Chondrocyte (in vitro differentiated cells): ENCODE data around the gene POGLUT2. TPM values are rescaled to one million over a fixed set of nuclear protein-coding genes. Genes with fewer than 3 reads are reported as not detected.

ENCODE experiments used
- DNase-seq: peaks from one replicate; pipeline ENCODE4 v3.0.0; 2021; ENCODE audit warnings: mixed read lengths, low spot score
- H3K27ac Mint-ChIP-seq: one replicate; pipeline ENCODE4 v1.8.0; 2021; ENCODE audit warnings: mild to moderate bottlenecking, moderate library complexity, mixed read lengths; ENCODE audit not compliant: unreplicated experiment
- H3K27me3 Mint-ChIP-seq: 2 replicates; pipeline ENCODE4 v1.8.0; 2021; ENCODE audit warnings: low read depth, mixed read lengths
- H3K36me3 Mint-ChIP-seq: 2 replicates; pipeline ENCODE4 v1.8.0; 2021; ENCODE audit warnings: low read depth, mixed read lengths
- H3K4me1 Mint-ChIP-seq: 2 replicates; pipeline ENCODE4 v1.8.0; 2021; ENCODE audit warnings: low read depth, mild to moderate bottlenecking, mixed read lengths
- H3K4me3 Mint-ChIP-seq: one replicate; pipeline ENCODE4 v1.8.0; 2021; ENCODE audit warnings: mild to moderate bottlenecking, moderate library complexity, mixed read lengths; ENCODE audit not compliant: unreplicated experiment
- H3K9me3 Mint-ChIP-seq: 2 replicates; pipeline ENCODE4 v1.8.0; 2021; ENCODE audit warnings: low read depth, mixed read lengths
- total RNA-seq: library from RNA; stranded (reverse); gene quantifications from 3 replicates; pipeline ENCODE4 v1.2.1, GENCODE V29; 2021
- TF ChIP-seq, protein P1 (sequence below): fragments of 200-600 bp; sonication (generic); IDR thresholded peaks from 2 replicates; pipeline ENCODE4 v1.5.0; 2021; ENCODE audit warnings: antibody characterized with exemption, mild to moderate bottlenecking, moderate library complexity

The POGLUT2 gene
- total RNA-seq, 1 donor from 2014 or later, result 37.3 TPM

DNA sequence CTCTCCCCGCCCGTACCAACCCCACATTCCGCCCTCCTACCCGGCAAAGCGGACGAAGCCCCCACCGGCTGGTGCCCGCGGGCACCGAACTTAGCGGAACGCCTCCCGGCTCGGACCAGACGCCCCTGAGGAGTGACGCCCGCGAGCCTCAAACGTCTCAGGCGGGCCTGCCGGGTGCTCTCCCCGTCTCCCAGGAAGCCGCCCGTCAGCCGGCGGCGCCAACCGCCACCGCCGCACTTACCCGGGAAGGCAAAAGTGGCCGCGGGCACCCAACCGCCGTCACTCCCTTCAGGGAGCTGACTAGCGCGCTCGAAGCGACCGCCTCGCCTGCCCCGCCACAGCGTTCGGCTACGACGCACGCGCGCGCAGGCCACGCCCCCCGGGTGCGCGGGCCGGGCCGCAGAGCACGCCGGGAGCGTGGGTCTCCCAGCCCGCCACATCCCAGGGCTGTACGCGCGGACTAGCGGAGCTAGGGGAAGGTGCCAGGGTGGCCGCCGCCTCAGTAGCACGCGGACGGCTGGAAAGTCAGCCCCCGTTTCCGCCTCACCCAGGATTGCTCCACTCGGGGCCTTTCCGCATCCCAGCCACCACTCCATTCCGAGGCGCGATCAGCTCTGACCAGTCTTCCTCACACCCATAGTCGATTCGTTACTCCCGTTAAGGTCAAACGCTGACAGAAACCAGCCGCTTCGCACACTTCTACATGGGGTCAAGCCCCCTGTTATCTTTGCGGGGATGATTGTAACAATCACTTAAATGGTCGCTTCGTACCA, 25.1 kb downstream of the POGLUT2 start, which contains the start of gene TEX30:
TEX30 (minus strand) TSS at position 346 of the 773 bp plus-strand sequence. CDS start 3,760 bp downstream, outside the sequence.
- H3K36me3 Mint-ChIP-seq, result no peaks in the 10 kb centered on the region
- no peaks in the 10 kb centered on the region for H3K27me3 Mint-ChIP-seq
- TF ChIP-seq, protein P1, sequence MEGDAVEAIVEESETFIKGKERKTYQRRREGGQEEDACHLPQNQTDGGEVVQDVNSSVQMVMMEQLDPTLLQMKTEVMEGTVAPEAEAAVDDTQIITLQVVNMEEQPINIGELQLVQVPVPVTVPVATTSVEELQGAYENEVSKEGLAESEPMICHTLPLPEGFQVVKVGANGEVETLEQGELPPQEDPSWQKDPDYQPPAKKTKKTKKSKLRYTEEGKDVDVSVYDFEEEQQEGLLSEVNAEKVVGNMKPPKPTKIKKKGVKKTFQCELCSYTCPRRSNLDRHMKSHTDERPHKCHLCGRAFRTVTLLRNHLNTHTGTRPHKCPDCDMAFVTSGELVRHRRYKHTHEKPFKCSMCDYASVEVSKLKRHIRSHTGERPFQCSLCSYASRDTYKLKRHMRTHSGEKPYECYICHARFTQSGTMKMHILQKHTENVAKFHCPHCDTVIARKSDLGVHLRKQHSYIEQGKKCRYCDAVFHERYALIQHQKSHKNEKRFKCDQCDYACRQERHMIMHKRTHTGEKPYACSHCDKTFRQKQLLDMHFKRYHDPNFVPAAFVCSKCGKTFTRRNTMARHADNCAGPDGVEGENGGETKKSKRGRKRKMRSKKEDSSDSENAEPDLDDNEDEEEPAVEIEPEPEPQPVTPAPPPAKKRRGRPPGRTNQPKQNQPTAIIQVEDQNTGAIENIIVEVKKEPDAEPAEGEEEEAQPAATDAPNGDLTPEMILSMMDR, result peak; percentile 9
- peak within 1 kb of the TSS; percentile 91 for H3K4me3 Mint-ChIP-seq
- H3K4me1 Mint-ChIP-seq, result peaks cover 35% of the 10 kb centered on the region
- DNase-seq, result no peak
- peak within 1 kb of the TSS; percentile 89 for H3K27ac Mint-ChIP-seq
- no peaks in the 10 kb centered on the region for H3K9me3 Mint-ChIP-seq

DNA sequence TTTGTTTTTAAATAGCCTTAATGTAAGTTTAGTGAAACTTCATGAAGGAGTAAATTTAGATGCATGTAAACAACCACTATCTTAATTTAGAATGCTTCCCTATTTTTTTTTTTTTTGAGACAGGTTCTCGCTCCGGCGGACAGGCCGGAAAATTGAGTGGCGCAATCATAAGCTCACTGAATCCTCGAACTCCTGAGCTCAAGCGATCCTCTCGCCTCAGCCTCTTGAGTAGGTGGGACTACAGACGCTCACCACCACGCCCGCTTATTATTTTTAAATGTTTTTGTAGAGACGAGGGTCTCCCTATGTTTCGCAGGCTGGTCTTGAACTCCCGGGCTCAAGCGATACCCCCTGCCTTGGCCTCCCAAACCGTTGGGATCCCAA, 26.7 kb downstream of the POGLUT2 start:
- Mint-ChIP-seq H3K9me3 (no peaks in the 10 kb centered on the region), H3K4me3 (peak overlapping the region; percentile 91), H3K27me3 (no peaks in the 10 kb centered on the region), H3K27ac (no peak overlapping the region), H3K36me3 (peaks cover 2% of the 10 kb centered on the region), H3K4me1 (peaks cover 35% of the 10 kb centered on the region)
- DNase-seq, result no peak
- TF ChIP-seq, protein P1, result no peak

DNA sequence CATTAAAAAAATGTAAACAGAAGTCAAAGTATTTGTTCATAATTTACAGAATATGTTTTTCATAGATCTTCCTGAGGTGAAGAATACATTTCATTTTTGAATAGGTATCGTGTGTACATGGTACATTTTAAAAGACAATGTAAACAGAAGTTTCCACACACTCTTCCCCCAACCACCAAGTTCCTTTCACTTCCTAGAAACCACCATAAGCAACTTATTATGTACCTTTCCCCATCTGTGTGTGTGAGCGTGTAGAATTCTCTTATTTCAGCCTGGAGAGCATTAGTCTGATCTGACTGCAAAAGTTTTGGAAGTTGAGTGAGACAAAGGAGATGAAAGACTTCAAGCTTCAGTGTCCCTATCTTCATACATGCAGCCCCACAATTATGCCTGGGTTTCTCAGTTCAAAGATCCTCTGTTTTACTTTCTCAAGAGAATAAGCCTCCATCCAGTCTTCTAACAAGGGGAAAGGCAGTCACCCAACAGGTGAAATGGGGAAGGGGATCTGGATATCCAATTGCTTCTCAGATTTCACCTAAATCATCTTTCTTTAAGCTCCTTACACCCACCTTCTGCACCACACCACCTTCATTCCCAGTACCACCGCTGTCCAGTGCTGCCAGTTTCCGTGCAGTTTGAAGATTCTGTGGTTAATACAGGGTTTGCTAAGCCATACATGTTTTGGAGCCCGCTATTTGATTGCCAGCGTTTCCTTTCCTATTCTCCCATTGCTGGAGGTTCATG, 27.3 kb downstream of the POGLUT2 start:
- Mint-ChIP-seq H3K27ac (no peak overlapping the region), H3K4me1 (peaks cover 35% of the 10 kb centered on the region), H3K36me3 (peaks cover 2% of the 10 kb centered on the region), H3K9me3 (no peaks in the 10 kb centered on the region), H3K27me3 (no peaks in the 10 kb centered on the region), H3K4me3 (no peak overlapping the region)
- DNase-seq, result no peak
- TF ChIP-seq, protein P1, result no peak

DNA sequence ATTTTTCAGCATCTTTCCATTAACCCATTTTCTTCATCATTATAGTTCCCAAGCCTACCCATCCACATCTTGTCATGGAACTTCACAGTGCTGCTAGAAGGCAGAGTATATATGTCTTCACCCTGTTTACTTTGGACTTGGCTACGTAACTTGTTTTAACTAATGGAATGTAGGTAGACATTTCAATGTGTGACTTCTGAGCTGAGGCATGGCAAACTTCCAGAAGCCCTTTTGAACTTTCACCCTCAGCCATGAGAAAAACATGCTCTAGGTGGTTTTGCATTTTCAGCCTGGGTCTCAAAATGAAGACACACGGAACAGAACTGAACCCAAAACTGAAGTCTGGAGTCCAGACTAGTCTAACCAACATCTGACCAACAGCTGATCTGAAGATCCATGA, 28.3 kb downstream of the POGLUT2 start:
- no peaks in the 10 kb centered on the region for H3K9me3 Mint-ChIP-seq
- H3K27me3 Mint-ChIP-seq, result no peaks in the 10 kb centered on the region
- H3K4me3 Mint-ChIP-seq, result no peak overlapping the region
- no peak for DNase-seq
- H3K36me3 Mint-ChIP-seq, result peaks cover 4% of the 10 kb centered on the region
- H3K4me1 Mint-ChIP-seq, result peaks cover 35% of the 10 kb centered on the region
- TF ChIP-seq, protein P1, result no peak
- peak overlapping the region; percentile 23 for H3K27ac Mint-ChIP-seq

DNA sequence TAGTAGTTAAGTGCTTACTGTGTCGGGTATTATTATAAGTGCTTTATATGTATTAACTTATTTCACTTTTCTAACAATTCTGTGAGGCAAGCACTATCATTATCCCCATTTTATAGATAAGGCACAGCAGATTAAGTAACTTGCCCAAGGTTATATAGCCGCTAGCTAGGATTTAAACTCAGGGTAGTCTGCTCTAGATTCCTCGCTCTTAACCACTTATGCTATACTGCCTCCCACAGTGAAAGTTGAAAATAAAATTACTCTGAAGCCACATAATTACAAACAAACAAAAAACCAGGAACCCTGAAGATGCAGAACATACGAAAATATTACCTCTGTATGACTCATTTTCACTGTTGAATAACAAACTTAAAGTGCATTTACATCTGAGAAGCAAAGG, 29.1 kb downstream of the POGLUT2 start:
- Mint-ChIP-seq H3K36me3 (peaks cover 4% of the 10 kb centered on the region), H3K9me3 (no peaks in the 10 kb centered on the region), H3K4me1 (peaks cover 34% of the 10 kb centered on the region), H3K27ac (no peak overlapping the region), H3K27me3 (no peaks in the 10 kb centered on the region), H3K4me3 (no peak overlapping the region)
- TF ChIP-seq, protein P1, result peak; percentile 49
- DNase-seq, result no peak
